ENCODE measurements around the gene SLC38A11. TPM values are rescaled to one million over a fixed set of nuclear protein-coding genes. Genes with fewer than 3 reads are reported as not detected.

Gene SLC38A11
- total RNA-seq, 2 donors from 2014 or later = not detected

- Histone ChIP-seq H3K27ac (ENCODE audit: low read depth, low read length) (no peak overlapping the region), H3K36me3 (ENCODE audit: control insufficient read depth, insufficient read depth, low read length) (no peaks in the 10 kb centered on the region), H3K4me1 (ENCODE audit: control insufficient read depth, insufficient read depth, low read length) (peaks cover 3% of the 10 kb centered on the region), H3K9ac (ENCODE audit: extremely low read depth, low read length, poor library complexity, severe bottlenecking) (no peak overlapping the region), H3K9me3 (ENCODE audit: control insufficient read depth, low read length) (peaks cover 37% of the 10 kb centered on the region), H3K27me3 (ENCODE audit: control insufficient read depth, insufficient read depth, low read length, poor library complexity, severe bottlenecking) (no peaks in the 10 kb centered on the region), H3K4me3 (ENCODE audit: low read length) (no peak overlapping the region)
- Mint-ChIP-seq H3K4me3 (no peak overlapping the region), H3K9me3 (peaks cover 24% of the 10 kb centered on the region), H3K4me1 (no peaks in the 10 kb centered on the region), H3K27me3 (ENCODE audit: insufficient read depth) (no peaks in the 10 kb centered on the region), H3K27ac (no peak overlapping the region), H3K36me3 (ENCODE audit: low read depth) (peaks cover 9% of the 10 kb centered on the region)
- no peak for DNase-seq
- TF ChIP-seq, protein P1, sequence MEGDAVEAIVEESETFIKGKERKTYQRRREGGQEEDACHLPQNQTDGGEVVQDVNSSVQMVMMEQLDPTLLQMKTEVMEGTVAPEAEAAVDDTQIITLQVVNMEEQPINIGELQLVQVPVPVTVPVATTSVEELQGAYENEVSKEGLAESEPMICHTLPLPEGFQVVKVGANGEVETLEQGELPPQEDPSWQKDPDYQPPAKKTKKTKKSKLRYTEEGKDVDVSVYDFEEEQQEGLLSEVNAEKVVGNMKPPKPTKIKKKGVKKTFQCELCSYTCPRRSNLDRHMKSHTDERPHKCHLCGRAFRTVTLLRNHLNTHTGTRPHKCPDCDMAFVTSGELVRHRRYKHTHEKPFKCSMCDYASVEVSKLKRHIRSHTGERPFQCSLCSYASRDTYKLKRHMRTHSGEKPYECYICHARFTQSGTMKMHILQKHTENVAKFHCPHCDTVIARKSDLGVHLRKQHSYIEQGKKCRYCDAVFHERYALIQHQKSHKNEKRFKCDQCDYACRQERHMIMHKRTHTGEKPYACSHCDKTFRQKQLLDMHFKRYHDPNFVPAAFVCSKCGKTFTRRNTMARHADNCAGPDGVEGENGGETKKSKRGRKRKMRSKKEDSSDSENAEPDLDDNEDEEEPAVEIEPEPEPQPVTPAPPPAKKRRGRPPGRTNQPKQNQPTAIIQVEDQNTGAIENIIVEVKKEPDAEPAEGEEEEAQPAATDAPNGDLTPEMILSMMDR (conservative IDR thresholded peaks at IDR 0.05) = no peak
- WGBS, 2 experiments (ENCODE audit: insufficient coverage in 1 of 2, insufficient read length in 1 of 2) = 92% methylated on average over 1 of the region's 1 CpG; no CpG with 5 or more reads in 1 of the 2 experiments
Measured at GRCh38 chr2:164964700-164965099, 9.4 kb upstream of the SLC38A11 start.

DNA sequence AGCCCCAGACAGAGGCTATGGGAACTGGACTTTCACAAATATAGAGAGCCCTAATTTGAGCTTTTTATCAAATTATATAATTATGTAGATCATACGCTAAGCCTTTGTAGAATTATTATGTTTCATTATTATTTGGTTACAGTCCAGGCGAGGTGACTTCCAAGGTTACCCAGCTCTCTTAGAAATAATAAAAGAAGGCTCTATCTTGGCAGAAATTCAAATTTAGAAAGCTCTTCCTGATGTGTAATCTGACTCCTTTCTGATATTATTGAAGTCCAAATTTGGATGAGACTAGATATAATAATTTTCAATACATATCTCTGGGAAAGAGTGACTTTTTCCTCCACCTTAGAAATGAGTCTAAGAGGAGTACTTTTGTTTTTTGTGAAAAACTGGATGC lies 4.8 kb upstream of the SLC38A11 start:
- TF ChIP-seq, protein P1 (conservative IDR thresholded peaks at IDR 0.05) = no peak
- no peak for DNase-seq
- Mint-ChIP-seq H3K4me3 (no peak overlapping the region), H3K9me3 (no peaks in the 10 kb centered on the region), H3K27ac (no peak overlapping the region), H3K36me3 (ENCODE audit: low read depth) (no peaks in the 10 kb centered on the region), H3K4me1 (peaks cover 3% of the 10 kb centered on the region), H3K27me3 (ENCODE audit: insufficient read depth) (peaks cover 5% of the 10 kb centered on the region)
- Histone ChIP-seq H3K9me3 (ENCODE audit: control insufficient read depth, low read length) (no peaks in the 10 kb centered on the region), H3K36me3 (ENCODE audit: control insufficient read depth, insufficient read depth, low read length) (no peaks in the 10 kb centered on the region), H3K4me3 (ENCODE audit: low read length) (no peak overlapping the region), H3K9ac (ENCODE audit: extremely low read depth, low read length, poor library complexity, severe bottlenecking) (no peak overlapping the region), H3K27ac (ENCODE audit: low read depth, low read length) (no peak overlapping the region), H3K27me3 (ENCODE audit: control insufficient read depth, insufficient read depth, low read length, poor library complexity, severe bottlenecking) (no peaks in the 10 kb centered on the region), H3K4me1 (ENCODE audit: control insufficient read depth, insufficient read depth, low read length) (no peaks in the 10 kb centered on the region)
- 98% methylated on average over 2 of the region's 2 CpGs; no CpG with 5 or more reads in 1 of the 2 experiments for WGBS, 2 experiments (ENCODE audit: insufficient coverage in 1 of 2, insufficient read length in 1 of 2)

- TF ChIP-seq, protein P1 (conservative IDR thresholded peaks at IDR 0.05) = no peak
- H3K4me1 Mint-ChIP-seq = peaks cover 5% of the 10 kb centered on the region
- Histone ChIP-seq H3K36me3 (ENCODE audit: control insufficient read depth, insufficient read depth, low read length) (no peaks in the 10 kb centered on the region), H3K9me3 (ENCODE audit: control insufficient read depth, low read length) (no peaks in the 10 kb centered on the region), H3K27me3 (ENCODE audit: control insufficient read depth, insufficient read depth, low read length, poor library complexity, severe bottlenecking) (no peaks in the 10 kb centered on the region), H3K4me3 (ENCODE audit: low read length) (no peak overlapping the region), H3K9ac (ENCODE audit: extremely low read depth, low read length, poor library complexity, severe bottlenecking) (no peak overlapping the region), H3K4me1 (ENCODE audit: control insufficient read depth, insufficient read depth, low read length) (no peaks in the 10 kb centered on the region), H3K27ac (ENCODE audit: low read depth, low read length) (no peak overlapping the region)
- H3K27me3 Mint-ChIP-seq (ENCODE audit: insufficient read depth) = peaks cover 17% of the 10 kb centered on the region
- DNase-seq = no peak
- WGBS, 2 experiments (ENCODE audit: insufficient coverage in 1 of 2, insufficient read length in 1 of 2) = 90% methylated on average over 4 of the region's 4 CpGs; no CpG with 5 or more reads in 1 of the 2 experiments
- H3K36me3 Mint-ChIP-seq (ENCODE audit: low read depth) = no peaks in the 10 kb centered on the region
- H3K9me3 Mint-ChIP-seq = no peaks in the 10 kb centered on the region
- no peak overlapping the region for H3K4me3 Mint-ChIP-seq
- H3K27ac Mint-ChIP-seq = no peak overlapping the region
Measured at GRCh38 chr2:164954186-164954585, 1.1 kb downstream of the SLC38A11 start.

Measured in endodermal cell (in vitro differentiated cells).